22Rv1 (cell line): ENCODE results near the gene UBE3B.

ENCODE experiments used
- CTCF ChIP-seq: fragments of 450-650 bp; IDR thresholded peaks from 2 replicates; pipeline ENCODE4 v1.5.1; 2017; ENCODE audit warnings: mild to moderate bottlenecking
- ZFX ChIP-seq: fragments of 450-650 bp; IDR thresholded peaks from 2 replicates; pipeline ENCODE4 v1.6.1; 2017; ENCODE audit warnings: antibody characterized with exemption, borderline replicate concordance

DNA sequence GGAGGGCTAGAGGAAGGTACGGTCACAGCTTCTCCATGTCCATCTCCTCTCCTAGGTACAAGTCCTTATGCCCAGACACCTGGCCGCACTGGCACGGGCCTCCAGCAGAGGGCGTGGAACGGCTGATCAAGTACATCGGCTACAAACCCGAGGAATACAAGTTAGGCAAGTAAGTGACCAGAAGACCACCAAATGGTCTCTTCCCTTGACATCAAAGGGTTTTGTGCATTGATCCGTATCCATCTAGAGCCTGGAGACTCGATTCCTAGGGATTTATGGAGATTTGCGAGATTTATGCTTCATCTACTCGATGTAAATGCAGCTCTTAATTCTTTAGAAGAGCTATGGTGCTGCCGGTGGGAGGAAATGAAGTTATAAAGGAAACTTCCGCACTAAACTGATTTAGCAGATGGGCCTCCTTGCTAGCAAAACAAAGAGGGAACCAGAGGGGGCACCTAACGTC lies 44.6 kb upstream of the UBE3B start:
- TF ChIP-seq CTCF (peak; percentile 99), ZFX (no peak)
